Panc1 (cell line): ENCODE results near the gene CCNK. TPM values are rescaled to one million over a fixed set of nuclear protein-coding genes. Genes with fewer than 3 reads are reported as not detected.

Source experiments
- ATAC-seq: fragments of 200-7000 bp; cut with Tn5 transposase; 2 replicates; pipeline ENCODE4 v1.9.1; 2020; ENCODE audit warnings: mild to moderate bottlenecking, moderate library complexity
- BruUV-seq: library from RNA; stranded (reverse); fragments of 400-500 nt; replicated peaks from 2 replicates; lab custom pipeline; 2021; lab: Mats Ljungman, UMichigan
- CTCF ChIA-PET: fragments of 300-600 bp; sonication (Branson Sonifier 250); formaldehyde crosslinking; loops from one replicate; lab custom pipeline; 2022; ENCODE audit warnings: antibody characterized with exemption; lab: Charles Lee
- POLR2A ChIA-PET: fragments of 300-600 bp; sonication (Branson Sonifier 250); formaldehyde crosslinking; loops from one replicate; lab custom pipeline; 2022; ENCODE audit warnings: antibody characterized with exemption; lab: Charles Lee
- DNase-seq: peaks from one replicate; pipeline ENCODE4 v3.0.0-alpha.2; 2010; ENCODE audit warnings: low read depth, low spot score
- H3K27ac ChIP-seq: 2 replicates; pipeline ENCODE4 v1.5.1; 2011; ENCODE audit warnings: mild to moderate bottlenecking, low read length, inconsistent platforms
- H3K27me3 ChIP-seq: fragments of 200-500 bp; sonication (Bioruptor generic); 2 replicates; pipeline ENCODE4 v1.6.0; 2014; ENCODE audit warnings: low read length, inconsistent platforms; ENCODE audit not compliant: control insufficient read depth, insufficient read depth
- H3K36me3 ChIP-seq: fragments of 200-500 bp; sonication (Bioruptor generic); 2 replicates; pipeline ENCODE4 v1.5.1; 2014; ENCODE audit warnings: inconsistent platforms, mild to moderate bottlenecking, low read length, moderate library complexity; ENCODE audit not compliant: control insufficient read depth, insufficient read depth
- H3K4me1 ChIP-seq: 2 replicates; pipeline ENCODE4 v1.5.1; 2011; ENCODE audit warnings: inconsistent platforms, mild to moderate bottlenecking, low read length, moderate library complexity; ENCODE audit not compliant: control insufficient read depth, insufficient read depth
- H3K4me3 ChIP-seq, 2 experiments: 2 replicates each; pipeline ENCODE4 v1.5.1; 2011 to 2012; ENCODE audit warnings: low read depth in 2 of 2, low read length in 2 of 2, mild to moderate bottlenecking in 2 of 2, inconsistent platforms in 1 of 2, moderate library complexity in 1 of 2
- H3K9me3 ChIP-seq: fragments of 200-500 bp; sonication (Bioruptor generic); 2 replicates; pipeline ENCODE4 v1.5.1; 2014; ENCODE audit warnings: low read depth, mild to moderate bottlenecking, inconsistent platforms, low read length, moderate library complexity; ENCODE audit not compliant: control insufficient read depth, insufficient read depth
- CTCF ChIP-seq: fragments of 450-650 bp; IDR thresholded peaks from 2 replicates; pipeline ENCODE4 v1.5.1; 2017; ENCODE audit warnings: mild to moderate bottlenecking
- POLR2AphosphoS5 ChIP-seq: IDR thresholded peaks from 2 replicates; pipeline ENCODE4 v1.6.1; 2012; ENCODE audit warnings: mild to moderate bottlenecking, low read depth, low read length, moderate library complexity
- REST ChIP-seq, 2 experiments: IDR thresholded peaks; 2 replicates each; pipeline ENCODE4 v1.6.1; 2011 to 2012; ENCODE audit warnings: low read depth in 2 of 2, control low read depth in 1 of 2, low read length in 1 of 2, mild to moderate bottlenecking in 1 of 2, moderate library complexity in 1 of 2; ENCODE audit not compliant: insufficient read depth in 1 of 2
- SIN3A ChIP-seq: IDR thresholded peaks from 2 replicates; pipeline ENCODE4 v1.6.1; 2012; ENCODE audit warnings: low read depth, mild to moderate bottlenecking, low read length, moderate library complexity, borderline replicate concordance; ENCODE audit not compliant: insufficient read depth
- TCF7L2 ChIP-seq: IDR thresholded peaks from 2 replicates; pipeline ENCODE4 v1.6.1; 2011; ENCODE audit warnings: mild to moderate bottlenecking, low read depth, low read length, inconsistent platforms
- in situ Hi-C: cut with HindIII; loops from 2 replicates; pipeline ENCODE4 v1.10.0; 2016; ENCODE audit warnings: low sequenced_read_pairs, low pct_unique_long_range_greater_than_20kb
- intact Hi-C: fragments of 100-400 bp; cut with micrococcal nuclease; formaldehyde crosslinking; loops from one replicate; pipeline ENCODE4 v1.10.0; 2022; ENCODE audit not compliant: unreplicated experiment
- total RNA-seq: library from RNA; stranded (reverse); gene quantifications from one replicate; pipeline ENCODE4 v1.2.1, GENCODE V29; 2021; ENCODE audit not compliant: unreplicated experiment

The CCNK gene
- total RNA-seq, 1 experiment from 2014 or later: 47.8 TPM

- ATAC-seq (no peak), DNase-seq (no peak)
- no TSS peak for BruUV-seq
- no peak overlapping the region for H3K4me3 ChIP-seq
- no peak overlapping the region for H3K27ac ChIP-seq
- TF ChIP-seq REST (IDR thresholded peaks at IDR 0.05; ENCODE audit: insufficient read depth in 1 of 2, low read depth in 2 of 2, low read length in 1 of 2): no peak
- TF ChIP-seq SIN3A: no peak
- TF ChIP-seq POLR2AphosphoS5: no peak
- no peak for TF ChIP-seq TCF7L2
- TF ChIP-seq CTCF: no peak
- in situ Hi-C loops (no loop called here), intact Hi-C loops (no loop called here)
- ChIA-PET CTCF (no interaction called here), POLR2A (no interaction called here)
- H3K27me3 ChIP-seq: no peaks in the 10 kb centered on the region
- no peaks in the 10 kb centered on the region for H3K9me3 ChIP-seq
- peaks cover 81% of the 10 kb centered on the region for H3K4me1 ChIP-seq
- H3K36me3 ChIP-seq: no peaks in the 10 kb centered on the region
Measured at GRCh38 chr14:99539491-99539890, 58.3 kb downstream of the CCNK start.

GRCh38 chr14:99540196-99541032 lies 59.2 kb downstream of the CCNK start:
- ATAC-seq (no peak), DNase-seq (no peak)
- no peak overlapping the region for H3K4me3 ChIP-seq
- H3K27ac ChIP-seq: peak overlapping the region; percentile 44
- in situ Hi-C loops: no loop called here
- TF ChIP-seq REST (IDR thresholded peaks at IDR 0.05; ENCODE audit: insufficient read depth in 1 of 2, low read depth in 2 of 2, low read length in 1 of 2) (no peak), SIN3A (no peak), TCF7L2 (no peak), POLR2AphosphoS5 (no peak), CTCF (no peak)
- CTCF ChIA-PET: no interaction called here
- POLR2A ChIA-PET: no interaction called here
- no peaks in the 10 kb centered on the region for H3K9me3 ChIP-seq
- BruUV-seq: no TSS peak
- H3K27me3 ChIP-seq: no peaks in the 10 kb centered on the region
- H3K36me3 ChIP-seq: no peaks in the 10 kb centered on the region
- intact Hi-C loops: no loop called here
- H3K4me1 ChIP-seq: peaks cover 83% of the 10 kb centered on the region
